Neural progenitor cell (in vitro differentiated cells): ENCODE data around the gene CEP57L1. TPM values are rescaled to one million over a fixed set of nuclear protein-coding genes. Genes with fewer than 3 reads are reported as not detected.

Experiments
- DNase-seq: peaks from one replicate; pipeline ENCODE4 v3.0.0-alpha.2; 2016; ENCODE audit warnings: low spot score
- H2AFZ ChIP-seq: fragments of 200-600 bp; sonication (generic); replicated peaks from 2 replicates; pipeline ENCODE4 v1.6.1; 2016; ENCODE audit warnings: antibody characterized with exemption
- H3F3A ChIP-seq: fragments of 200-600 bp; sonication (generic); 2 replicates; pipeline ENCODE4 v1.6.1; 2016; ENCODE audit warnings: antibody characterized with exemption, low read depth
- H3K27ac ChIP-seq: fragments of 200-600 bp; sonication (generic); 2 replicates; pipeline ENCODE4 v1.5.1; 2016; ENCODE audit warnings: mild to moderate bottlenecking
- H3K27me3 ChIP-seq: fragments of 200-600 bp; sonication (generic); 2 replicates; pipeline ENCODE4 v1.6.1; 2016; ENCODE audit warnings: mild to moderate bottlenecking, moderate library complexity
- H3K36me3 ChIP-seq: fragments of 200-600 bp; sonication (generic); 2 replicates; pipeline ENCODE4 v1.5.1; 2016
- H3K4me1 ChIP-seq: fragments of 200-600 bp; sonication (generic); 2 replicates; pipeline ENCODE4 v1.6.1; 2016; ENCODE audit warnings: mixed run types
- H3K4me2 ChIP-seq: fragments of 200-600 bp; sonication (generic); 2 replicates; pipeline ENCODE4 v1.6.1; 2016
- H3K4me3 ChIP-seq: fragments of 200-600 bp; sonication (generic); 2 replicates; pipeline ENCODE4 v1.5.1; 2016
- H3K79me2 ChIP-seq: fragments of 200-600 bp; sonication (generic); 2 replicates; pipeline ENCODE4 v1.6.1; 2016; ENCODE audit warnings: low read depth
- H3K9ac ChIP-seq: fragments of 200-600 bp; sonication (generic); 2 replicates; pipeline ENCODE4 v1.6.1; 2016
- H3K9me3 ChIP-seq: fragments of 200-600 bp; sonication (generic); 2 replicates; pipeline ENCODE4 v1.5.1; 2016; ENCODE audit warnings: low read depth
- H4K20me1 ChIP-seq: fragments of 200-600 bp; sonication (generic); 2 replicates; pipeline ENCODE4 v1.6.1; 2016; ENCODE audit warnings: low read depth
- H3K27ac Mint-ChIP-seq: 3 replicates; pipeline ENCODE4 v1.8.0; 2021; ENCODE audit warnings: mixed read lengths
- H3K27me3 Mint-ChIP-seq: 2 replicates; pipeline ENCODE4 v1.8.0; 2022; ENCODE audit warnings: low read depth, mild to moderate bottlenecking, inconsistent platforms, moderate library complexity, mixed read lengths; ENCODE audit not compliant: insufficient read depth
- H3K36me3 Mint-ChIP-seq: 3 replicates; pipeline ENCODE4 v1.8.0; 2021; ENCODE audit warnings: mixed read lengths
- H3K4me1 Mint-ChIP-seq: 3 replicates; pipeline ENCODE4 v1.8.0; 2021; ENCODE audit warnings: mixed read lengths
- H3K4me3 Mint-ChIP-seq: 3 replicates; pipeline ENCODE4 v1.8.0; 2021; ENCODE audit warnings: mild to moderate bottlenecking, moderate library complexity, mixed read lengths
- H3K9me3 Mint-ChIP-seq: 3 replicates; pipeline ENCODE4 v1.8.0; 2020; ENCODE audit warnings: mixed read lengths
- EZH2 ChIP-seq: fragments of 200-600 bp; sonication (generic); IDR thresholded peaks from 2 replicates; pipeline ENCODE4 v1.6.1; 2017; ENCODE audit warnings: antibody characterized with exemption, mild to moderate bottlenecking, moderate library complexity
- EZH2phosphoT487 ChIP-seq: fragments of 200-600 bp; sonication (generic); IDR thresholded peaks from 2 replicates; pipeline ENCODE4 v1.6.1; 2017; ENCODE audit warnings: antibody characterized with exemption
- total RNA-seq: library from RNA; depleted of rRNA; stranded (reverse); fragments of >200 nt; gene quantifications from 2 replicates; pipeline ENCODE4 v1.2.3, GENCODE V29; 2015; ENCODE audit warnings: low replicate concordance
- TF ChIP-seq, protein P1 (sequence below): fragments of 200-600 bp; sonication (generic); IDR thresholded peaks from 2 replicates; pipeline ENCODE4 v1.5.1; 2017; ENCODE audit warnings: antibody characterized with exemption, mild to moderate bottlenecking

The CEP57L1 gene
- total RNA-seq, 1 donor from 2014 or later = 68.0 TPM

DNA sequence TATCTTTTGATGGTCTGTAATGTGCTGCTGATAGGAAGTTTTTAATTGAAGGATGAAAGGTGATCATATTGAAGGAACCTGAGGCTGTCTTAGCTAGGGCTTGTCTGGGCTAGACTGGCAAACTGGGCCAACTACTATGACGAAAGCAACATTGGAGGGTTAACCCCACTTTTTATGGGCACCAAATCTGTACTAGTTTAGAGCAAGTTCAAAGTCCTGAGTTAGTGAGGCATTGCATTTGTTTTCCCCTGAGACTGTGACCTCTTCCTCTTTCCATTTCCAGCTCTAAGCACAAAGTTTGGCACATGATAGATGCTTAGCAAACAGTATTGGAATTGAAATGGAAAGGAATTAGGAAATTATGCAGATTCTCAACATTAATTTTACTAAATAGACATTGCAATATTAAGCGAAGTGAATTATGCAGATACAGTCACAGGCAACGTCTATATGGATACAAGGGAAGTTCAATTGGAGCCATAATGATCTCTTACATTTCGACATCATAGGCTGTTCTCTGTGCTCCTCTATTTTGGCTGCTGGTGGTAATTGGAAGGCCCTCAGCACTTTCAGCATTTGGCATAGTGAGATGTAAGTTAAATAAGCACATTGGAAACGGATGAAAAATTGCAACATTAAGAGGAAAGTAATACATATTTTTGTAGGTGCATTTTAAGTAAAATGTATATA is 22.2 kb downstream of the CEP57L1 start:
- H3K27me3 ChIP-seq = no peaks in the 10 kb centered on the region
- H3K4me2 ChIP-seq = no peak overlapping the region
- TF ChIP-seq EZH2phosphoT487 = no peak
- TF ChIP-seq, protein P1, sequence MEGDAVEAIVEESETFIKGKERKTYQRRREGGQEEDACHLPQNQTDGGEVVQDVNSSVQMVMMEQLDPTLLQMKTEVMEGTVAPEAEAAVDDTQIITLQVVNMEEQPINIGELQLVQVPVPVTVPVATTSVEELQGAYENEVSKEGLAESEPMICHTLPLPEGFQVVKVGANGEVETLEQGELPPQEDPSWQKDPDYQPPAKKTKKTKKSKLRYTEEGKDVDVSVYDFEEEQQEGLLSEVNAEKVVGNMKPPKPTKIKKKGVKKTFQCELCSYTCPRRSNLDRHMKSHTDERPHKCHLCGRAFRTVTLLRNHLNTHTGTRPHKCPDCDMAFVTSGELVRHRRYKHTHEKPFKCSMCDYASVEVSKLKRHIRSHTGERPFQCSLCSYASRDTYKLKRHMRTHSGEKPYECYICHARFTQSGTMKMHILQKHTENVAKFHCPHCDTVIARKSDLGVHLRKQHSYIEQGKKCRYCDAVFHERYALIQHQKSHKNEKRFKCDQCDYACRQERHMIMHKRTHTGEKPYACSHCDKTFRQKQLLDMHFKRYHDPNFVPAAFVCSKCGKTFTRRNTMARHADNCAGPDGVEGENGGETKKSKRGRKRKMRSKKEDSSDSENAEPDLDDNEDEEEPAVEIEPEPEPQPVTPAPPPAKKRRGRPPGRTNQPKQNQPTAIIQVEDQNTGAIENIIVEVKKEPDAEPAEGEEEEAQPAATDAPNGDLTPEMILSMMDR = no peak
- no peaks in the 10 kb centered on the region for H3K9me3 ChIP-seq
- no peaks in the 10 kb centered on the region for H3K36me3 ChIP-seq
- Mint-ChIP-seq H3K4me3 (no peak overlapping the region), H3K27ac (no peak overlapping the region), H3K9me3 (no peaks in the 10 kb centered on the region), H3K36me3 (no peaks in the 10 kb centered on the region), H3K4me1 (peaks cover 8% of the 10 kb centered on the region), H3K27me3 (no peaks in the 10 kb centered on the region)
- H3K79me2 ChIP-seq = no peaks in the 10 kb centered on the region
- no peak for DNase-seq
- no peak overlapping the region for H3K9ac ChIP-seq
- H3K4me3 ChIP-seq = no peak overlapping the region
- no peaks in the 10 kb centered on the region for H3K4me1 ChIP-seq
- peaks cover 7% of the 10 kb centered on the region for H4K20me1 ChIP-seq
- no peak overlapping the region for H2AFZ ChIP-seq
- no peak overlapping the region for H3K27ac ChIP-seq
- H3F3A ChIP-seq = no peaks in the 10 kb centered on the region

DNA sequence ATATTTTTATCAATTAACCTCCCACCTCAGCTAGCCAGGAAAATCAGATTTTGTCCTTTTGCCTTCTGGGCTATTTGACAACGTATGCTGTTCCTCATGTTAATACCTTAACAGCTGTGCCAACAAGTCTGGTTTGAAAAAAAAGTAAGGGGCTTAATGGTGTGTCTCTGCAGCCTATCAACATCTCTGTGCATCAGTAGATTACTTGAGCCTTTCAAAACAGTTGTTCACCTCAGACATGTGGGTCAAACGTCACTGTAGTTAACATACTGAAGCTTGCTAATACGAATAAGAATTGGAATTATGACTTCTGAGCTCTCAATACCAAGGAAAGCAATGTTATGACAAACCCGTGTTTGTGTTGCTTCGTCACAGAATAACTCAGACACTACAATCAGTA is 23.0 kb downstream of the CEP57L1 start:
- H2AFZ ChIP-seq = no peak overlapping the region
- DNase-seq = no peak
- H3K27ac ChIP-seq = no peak overlapping the region
- H3K9me3 ChIP-seq = no peaks in the 10 kb centered on the region
- Mint-ChIP-seq H3K36me3 (no peaks in the 10 kb centered on the region), H3K4me1 (peaks cover 8% of the 10 kb centered on the region), H3K4me3 (no peak overlapping the region), H3K9me3 (no peaks in the 10 kb centered on the region), H3K27ac (no peak overlapping the region), H3K27me3 (no peaks in the 10 kb centered on the region)
- no peak overlapping the region for H3K9ac ChIP-seq
- no peaks in the 10 kb centered on the region for H3K79me2 ChIP-seq
- no peaks in the 10 kb centered on the region for H3F3A ChIP-seq
- no peak overlapping the region for H3K4me3 ChIP-seq
- no peaks in the 10 kb centered on the region for H3K4me1 ChIP-seq
- no peaks in the 10 kb centered on the region for H3K27me3 ChIP-seq
- TF ChIP-seq, protein P1 = no peak
- TF ChIP-seq EZH2phosphoT487 (no peak), EZH2 (no peak)
- no peaks in the 10 kb centered on the region for H3K36me3 ChIP-seq
- H3K4me2 ChIP-seq = no peak overlapping the region
- peaks cover 7% of the 10 kb centered on the region for H4K20me1 ChIP-seq

DNA sequence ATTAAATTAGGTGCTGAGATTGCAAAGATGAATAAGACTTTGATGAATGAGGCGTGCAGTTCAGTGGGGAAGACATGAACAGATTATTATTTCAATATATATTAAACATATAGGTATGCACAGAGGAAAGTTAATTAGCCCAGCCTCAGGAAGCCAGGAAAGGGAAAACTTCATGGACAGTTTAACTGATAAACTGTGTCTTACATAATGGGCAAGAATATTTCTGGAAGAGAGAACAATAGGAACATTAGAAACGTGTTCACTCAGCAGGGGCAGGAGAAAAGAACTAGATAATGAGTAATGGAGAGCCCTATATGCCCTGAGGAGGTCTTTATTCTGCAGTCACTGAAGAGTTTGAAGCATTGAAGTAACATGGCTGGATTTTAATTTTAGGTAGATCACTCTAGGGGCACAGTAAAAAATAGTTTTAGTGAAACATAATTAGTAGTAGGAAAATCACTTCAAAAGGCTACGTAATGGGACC is 23.6 kb downstream of the CEP57L1 start:
- Histone ChIP-seq H3F3A (no peaks in the 10 kb centered on the region), H3K79me2 (no peaks in the 10 kb centered on the region), H3K9ac (no peak overlapping the region), H2AFZ (no peak overlapping the region), H3K4me3 (no peak overlapping the region), H3K4me1 (no peaks in the 10 kb centered on the region), H3K9me3 (no peaks in the 10 kb centered on the region), H3K4me2 (no peak overlapping the region), H3K27me3 (no peaks in the 10 kb centered on the region), H3K27ac (no peak overlapping the region), H3K36me3 (no peaks in the 10 kb centered on the region), H4K20me1 (peaks cover 6% of the 10 kb centered on the region)
- Mint-ChIP-seq H3K9me3 (no peaks in the 10 kb centered on the region), H3K27ac (no peak overlapping the region), H3K36me3 (no peaks in the 10 kb centered on the region), H3K4me1 (peaks cover 8% of the 10 kb centered on the region), H3K27me3 (peaks cover 4% of the 10 kb centered on the region), H3K4me3 (no peak overlapping the region)
- DNase-seq = no peak
- TF ChIP-seq EZH2phosphoT487 (no peak), EZH2 (no peak)

DNA sequence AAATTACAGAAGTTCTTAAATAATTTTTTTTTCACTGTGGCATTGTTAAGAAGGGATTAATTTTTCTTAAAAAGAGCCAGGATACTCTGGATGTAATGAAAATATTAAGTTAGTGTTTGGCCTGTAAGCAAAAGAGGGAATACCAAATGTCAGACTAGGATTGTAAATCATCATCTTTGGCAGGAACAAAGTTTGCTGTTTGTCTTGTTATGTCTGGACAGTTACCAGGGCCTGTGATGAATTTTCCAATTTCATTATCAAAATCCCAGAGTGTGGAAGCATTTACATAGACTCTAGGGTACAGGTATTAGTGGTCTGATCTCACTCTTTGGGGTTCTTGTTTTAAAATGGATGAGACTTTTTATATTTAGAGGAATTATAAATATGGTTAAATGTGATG is 26.1 kb downstream of the CEP57L1 start:
- Histone ChIP-seq H3K27me3 (no peaks in the 10 kb centered on the region), H3K4me3 (no peak overlapping the region), H4K20me1 (no peaks in the 10 kb centered on the region), H3F3A (no peaks in the 10 kb centered on the region), H3K9ac (no peak overlapping the region), H3K27ac (no peak overlapping the region), H3K79me2 (no peaks in the 10 kb centered on the region), H3K36me3 (no peaks in the 10 kb centered on the region), H2AFZ (no peak overlapping the region), H3K4me2 (no peak overlapping the region), H3K4me1 (no peaks in the 10 kb centered on the region), H3K9me3 (no peaks in the 10 kb centered on the region)
- TF ChIP-seq, protein P1 = no peak
- TF ChIP-seq EZH2phosphoT487 (no peak), EZH2 (no peak)
- Mint-ChIP-seq H3K4me3 (no peak overlapping the region), H3K9me3 (no peaks in the 10 kb centered on the region), H3K27ac (no peak overlapping the region), H3K36me3 (no peaks in the 10 kb centered on the region), H3K4me1 (peaks cover 8% of the 10 kb centered on the region), H3K27me3 (peaks cover 4% of the 10 kb centered on the region)
- no peak for DNase-seq
